Effector memory CD4-positive, alpha-beta T cell (primary cell): ENCODE results near the gene ZNF280D.

ENCODE experiments used
- DNase-seq, 3 donors: peaks; one replicate each; pipeline ENCODE4 v3.0.0-alpha.2; 2020
- H3K27ac ChIP-seq: 2 replicates; pipeline ENCODE4 v1.7.0; 2013; ENCODE audit warnings: mild to moderate bottlenecking, low read length, moderate library complexity; ENCODE audit not compliant: insufficient read depth, poor library complexity, severe bottlenecking
- H3K27me3 ChIP-seq: replicated peaks from 2 replicates; pipeline ENCODE4 v1.7.0; 2013; ENCODE audit warnings: mild to moderate bottlenecking, low read length; ENCODE audit not compliant: insufficient read depth, control insufficient read depth, poor library complexity, severe bottlenecking
- H3K36me3 ChIP-seq: 2 replicates; pipeline ENCODE4 v1.7.0; 2013; ENCODE audit warnings: mild to moderate bottlenecking, low read length, moderate library complexity; ENCODE audit not compliant: control insufficient read depth, insufficient read depth
- H3K4me1 ChIP-seq: 2 replicates; pipeline ENCODE4 v1.7.0; 2013; ENCODE audit warnings: low read length, mild to moderate bottlenecking; ENCODE audit not compliant: control insufficient read depth, insufficient read depth, poor library complexity, severe bottlenecking
- H3K4me3 ChIP-seq: 2 replicates; pipeline ENCODE4 v1.7.0; 2013; ENCODE audit warnings: low read length, low read depth, mild to moderate bottlenecking; ENCODE audit not compliant: insufficient read depth, poor library complexity, severe bottlenecking
- H3K9me3 ChIP-seq: 2 replicates; pipeline ENCODE4 v1.7.0; 2013; ENCODE audit warnings: mild to moderate bottlenecking, low read length, moderate library complexity; ENCODE audit not compliant: control insufficient read depth

ZNF280D gene

DNA sequence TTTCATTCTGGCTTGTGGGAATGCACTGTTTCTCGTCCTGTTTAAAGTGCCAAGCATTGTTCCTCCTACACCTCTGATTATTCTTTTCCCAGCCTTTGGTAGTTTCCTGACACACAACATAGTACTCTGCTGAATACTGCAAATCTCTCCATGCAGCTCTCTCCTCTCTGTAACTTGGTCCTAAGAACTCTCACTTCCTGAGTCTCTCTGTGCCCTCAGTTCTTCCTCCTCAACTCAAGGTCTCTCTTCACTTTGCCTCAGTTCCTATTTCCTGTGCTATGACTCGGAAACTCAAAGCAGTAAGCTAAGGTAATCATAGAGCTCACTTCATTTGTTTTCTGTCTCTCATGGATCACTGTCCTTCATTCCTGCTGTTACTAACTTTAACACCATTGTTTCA lies 113.4 kb downstream of the ZNF280D start:
- Histone ChIP-seq H3K4me1 (no peaks in the 10 kb centered on the region), H3K36me3 (no peaks in the 10 kb centered on the region), H3K27me3 (no peaks in the 10 kb centered on the region), H3K9me3 (no peaks in the 10 kb centered on the region), H3K4me3 (no peak overlapping the region), H3K27ac (no peak overlapping the region)
- no peak for DNase-seq

DNA sequence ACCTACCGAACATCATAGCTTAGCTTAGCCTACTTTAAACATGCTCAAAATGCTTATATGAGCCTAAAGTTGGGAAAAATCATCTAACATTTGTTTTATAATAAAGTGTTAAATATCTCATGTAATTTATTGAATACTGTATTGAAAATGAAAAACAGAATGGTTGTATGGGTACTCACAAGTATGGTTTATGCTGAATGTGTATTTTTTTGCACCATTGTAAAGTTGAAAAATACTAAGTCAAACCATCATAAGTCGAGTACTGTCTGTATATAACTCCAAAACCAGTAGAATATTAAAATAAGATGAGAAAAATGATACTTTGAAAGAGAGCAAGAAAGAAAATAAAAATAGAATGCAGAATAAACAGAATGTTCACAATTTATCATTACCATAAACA lies 115.7 kb downstream of the ZNF280D start:
- Histone ChIP-seq H3K4me1 (no peaks in the 10 kb centered on the region), H3K27me3 (no peaks in the 10 kb centered on the region), H3K9me3 (no peaks in the 10 kb centered on the region), H3K4me3 (no peak overlapping the region), H3K27ac (no peak overlapping the region), H3K36me3 (no peaks in the 10 kb centered on the region)
- DNase-seq, result no peak

DNA sequence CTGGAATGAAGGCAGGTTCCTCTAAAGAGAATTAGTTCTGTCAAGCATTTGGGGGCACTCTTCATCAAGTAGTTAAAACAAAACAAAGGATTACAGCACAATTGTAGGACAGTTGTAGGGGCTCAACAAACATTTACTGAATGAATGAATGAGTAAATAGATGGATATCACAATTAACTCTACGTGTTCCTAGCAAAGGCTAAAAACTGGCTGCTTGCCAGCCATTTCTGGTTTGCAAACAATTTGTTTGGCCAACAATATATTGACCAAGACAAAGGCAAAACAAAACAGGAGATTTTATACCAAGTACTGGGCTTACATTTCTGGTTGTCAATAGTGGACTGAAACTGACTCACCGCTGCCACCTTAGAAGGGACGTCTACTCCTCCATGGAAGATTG lies 116.8 kb downstream of the ZNF280D start:
- no peak overlapping the region for H3K4me3 ChIP-seq
- H3K27me3 ChIP-seq, result no peaks in the 10 kb centered on the region
- H3K36me3 ChIP-seq, result no peaks in the 10 kb centered on the region
- no peaks in the 10 kb centered on the region for H3K4me1 ChIP-seq
- no peak for DNase-seq
- H3K9me3 ChIP-seq, result no peaks in the 10 kb centered on the region
- H3K27ac ChIP-seq, result no peak overlapping the region

DNA sequence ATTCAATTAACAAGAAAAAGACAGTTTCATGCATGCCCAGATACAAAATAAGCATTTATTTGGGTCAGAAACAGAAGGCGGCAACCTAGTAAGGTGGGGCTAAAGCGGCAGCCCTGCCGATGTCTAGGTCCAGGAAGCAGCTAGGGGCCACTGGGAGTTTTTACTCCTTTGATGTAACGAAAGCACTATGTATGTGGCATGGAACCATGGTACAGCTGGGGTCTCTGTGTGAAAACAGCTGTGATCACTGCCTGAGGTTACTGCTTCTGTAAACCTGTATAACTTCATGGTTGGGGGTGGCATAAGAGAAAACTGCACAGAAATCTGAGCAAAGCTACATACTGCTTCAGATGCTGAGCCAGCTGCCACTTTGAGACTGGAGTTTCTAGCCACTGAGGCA lies 119.5 kb downstream of the ZNF280D start:
- Histone ChIP-seq H3K27ac (no peak overlapping the region), H3K9me3 (no peaks in the 10 kb centered on the region), H3K36me3 (no peaks in the 10 kb centered on the region), H3K4me3 (no peak overlapping the region), H3K27me3 (no peaks in the 10 kb centered on the region), H3K4me1 (no peaks in the 10 kb centered on the region)
- DNase-seq, result no peak

DNA sequence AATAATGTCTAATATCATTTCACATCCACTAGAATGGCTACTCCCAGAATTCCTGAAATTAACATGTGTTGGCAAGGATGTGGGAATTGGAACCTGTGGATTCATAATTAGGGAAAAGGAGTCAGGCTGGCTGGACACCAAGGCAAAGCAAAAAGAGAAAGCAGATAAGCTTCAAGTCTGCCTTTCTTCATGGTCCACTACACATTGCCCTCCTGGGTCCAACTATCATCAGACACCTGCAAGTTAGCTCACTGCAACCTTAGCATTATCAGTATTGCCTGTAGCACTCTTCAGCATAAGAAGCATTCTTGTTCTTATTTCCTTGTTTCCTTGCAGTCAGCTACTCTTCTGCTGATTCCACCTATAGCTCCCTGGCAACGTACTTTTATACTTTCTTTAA lies 124.3 kb downstream of the ZNF280D start:
- Histone ChIP-seq H3K36me3 (no peaks in the 10 kb centered on the region), H3K4me3 (no peak overlapping the region), H3K27me3 (no peaks in the 10 kb centered on the region), H3K27ac (no peak overlapping the region), H3K4me1 (no peaks in the 10 kb centered on the region), H3K9me3 (no peaks in the 10 kb centered on the region)
- no peak for DNase-seq

DNA sequence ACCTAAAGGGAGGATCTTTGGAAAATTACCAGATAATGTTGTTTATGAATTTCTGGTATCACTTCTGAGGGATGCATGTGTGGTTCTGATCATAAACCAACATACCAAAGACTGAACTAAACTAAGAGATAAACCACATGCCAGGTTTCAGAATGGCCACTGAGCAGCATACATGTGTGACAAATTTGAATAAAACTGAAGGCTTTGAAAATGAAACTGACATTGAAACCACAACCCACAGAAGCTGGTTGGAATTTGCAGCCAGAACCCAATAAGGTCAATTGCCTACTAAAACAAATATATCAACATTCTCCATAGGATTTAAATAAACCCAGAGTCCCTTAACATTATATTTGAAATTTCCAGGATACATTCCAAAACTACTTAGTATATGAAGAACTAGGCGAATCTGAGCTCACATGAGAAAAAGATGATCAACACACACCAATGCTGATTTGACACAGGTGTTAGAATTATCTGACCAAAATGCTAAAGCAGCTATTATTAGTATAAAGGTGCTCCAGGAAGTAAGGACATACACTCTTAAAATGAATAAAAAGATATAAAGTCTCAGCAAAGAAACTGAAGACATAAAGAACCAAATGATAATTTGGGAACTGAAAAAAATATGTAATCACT lies 125.0 kb downstream of the ZNF280D start:
- Histone ChIP-seq H3K27me3 (no peaks in the 10 kb centered on the region), H3K27ac (no peak overlapping the region), H3K4me3 (no peak overlapping the region), H3K36me3 (no peaks in the 10 kb centered on the region), H3K9me3 (no peaks in the 10 kb centered on the region), H3K4me1 (no peaks in the 10 kb centered on the region)
- no peak for DNase-seq

DNA sequence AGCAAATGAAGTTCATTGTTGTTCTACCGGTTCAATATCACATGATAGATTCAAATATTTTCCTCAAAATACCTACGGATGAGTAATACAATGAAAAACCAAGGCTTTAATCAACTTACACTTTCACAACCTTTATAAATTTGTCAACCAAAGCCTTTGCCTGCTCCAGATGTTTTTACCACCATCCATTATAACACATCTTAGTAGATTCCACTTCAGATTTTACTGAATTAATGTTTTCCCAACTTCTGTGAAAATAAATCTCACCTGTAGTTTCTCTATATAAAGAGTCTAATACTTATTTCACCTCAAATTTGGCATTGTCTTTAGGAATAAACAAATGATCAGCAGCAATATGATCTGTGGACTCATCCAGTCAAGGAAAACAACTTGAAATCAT lies 131.1 kb downstream of the ZNF280D start:
- no peaks in the 10 kb centered on the region for H3K9me3 ChIP-seq

DNA sequence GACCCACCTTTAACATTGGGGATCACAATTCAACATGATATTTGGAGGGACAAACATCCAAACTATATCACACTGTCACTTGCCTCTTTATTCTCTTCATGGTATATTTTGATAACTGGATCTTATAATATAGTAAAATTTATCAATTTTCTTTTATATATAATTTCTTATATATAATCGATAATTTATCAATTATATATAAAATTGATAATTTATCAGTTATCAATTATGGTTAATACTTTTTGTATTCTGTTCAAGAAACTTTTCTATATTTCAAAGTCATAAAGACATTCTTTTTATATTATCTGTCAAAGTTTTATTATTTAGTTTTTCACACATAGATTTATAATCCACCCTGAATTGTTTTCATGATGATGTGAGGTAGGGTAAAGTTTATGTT lies 132.9 kb downstream of the ZNF280D start:
- Histone ChIP-seq H3K4me1 (no peaks in the 10 kb centered on the region), H3K36me3 (no peaks in the 10 kb centered on the region), H3K9me3 (no peaks in the 10 kb centered on the region), H3K27me3 (no peaks in the 10 kb centered on the region), H3K4me3 (no peak overlapping the region), H3K27ac (no peak overlapping the region)
- no peak for DNase-seq

More for the DNA sequence above, 131.1 kb downstream of the ZNF280D start:
- no peak for DNase-seq
- Histone ChIP-seq H3K27ac (no peak overlapping the region), H3K4me1 (no peaks in the 10 kb centered on the region), H3K36me3 (no peaks in the 10 kb centered on the region), H3K4me3 (no peak overlapping the region), H3K27me3 (no peaks in the 10 kb centered on the region)

DNA sequence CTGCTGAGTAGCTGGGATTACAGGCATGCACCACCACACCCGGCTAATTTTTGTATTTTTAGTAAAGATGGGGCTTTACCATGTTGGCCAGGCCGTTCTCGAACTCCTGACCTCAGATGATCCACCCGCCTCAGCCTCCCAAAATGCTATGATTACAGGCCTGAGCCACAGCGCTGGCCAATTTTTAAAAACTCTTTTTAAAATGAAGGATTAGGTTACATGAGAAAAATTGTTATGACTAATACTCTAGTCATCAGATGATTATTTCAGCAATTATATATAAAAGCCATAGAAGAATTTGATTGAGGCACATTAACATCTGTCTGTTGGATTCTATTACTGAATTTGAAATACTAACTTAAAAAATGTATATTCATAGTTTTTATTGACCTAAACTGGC lies 134.3 kb downstream of the ZNF280D start:
- DNase-seq, result no peak
- H3K27me3 ChIP-seq, result no peaks in the 10 kb centered on the region
- H3K4me1 ChIP-seq, result no peaks in the 10 kb centered on the region
- no peak overlapping the region for H3K4me3 ChIP-seq
- no peaks in the 10 kb centered on the region for H3K9me3 ChIP-seq
- no peak overlapping the region for H3K27ac ChIP-seq
- no peaks in the 10 kb centered on the region for H3K36me3 ChIP-seq

DNA sequence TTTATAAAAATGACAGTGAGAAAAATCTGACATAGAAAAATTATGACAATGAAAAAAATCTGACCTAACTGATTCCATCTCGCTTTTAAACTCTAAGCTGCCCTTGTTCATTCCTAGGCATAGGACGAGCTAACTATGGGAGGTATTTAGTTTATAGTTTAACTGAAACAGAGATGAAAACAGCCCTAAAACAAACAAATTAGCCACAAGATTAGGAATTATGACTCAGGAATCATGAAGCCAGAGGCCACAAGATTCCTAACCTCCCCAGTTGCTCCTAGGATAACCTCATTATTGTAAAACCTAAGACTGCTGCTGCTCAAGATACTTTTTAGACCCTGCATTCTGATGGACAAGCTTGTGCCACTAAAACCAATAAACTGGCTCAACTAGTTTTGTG lies 145.6 kb downstream of the ZNF280D start:
- no peaks in the 10 kb centered on the region for H3K27me3 ChIP-seq
- no peaks in the 10 kb centered on the region for H3K4me1 ChIP-seq
- H3K4me3 ChIP-seq, result no peak overlapping the region
- H3K27ac ChIP-seq, result no peak overlapping the region
- no peaks in the 10 kb centered on the region for H3K9me3 ChIP-seq
- DNase-seq, result no peak
- no peaks in the 10 kb centered on the region for H3K36me3 ChIP-seq
